ENCODE results near the gene RFX5.

GRCh38 chr1:151311011-151311410 is 36.0 kb downstream of the RFX5 start:
- TF ChIP-seq, protein P1, sequence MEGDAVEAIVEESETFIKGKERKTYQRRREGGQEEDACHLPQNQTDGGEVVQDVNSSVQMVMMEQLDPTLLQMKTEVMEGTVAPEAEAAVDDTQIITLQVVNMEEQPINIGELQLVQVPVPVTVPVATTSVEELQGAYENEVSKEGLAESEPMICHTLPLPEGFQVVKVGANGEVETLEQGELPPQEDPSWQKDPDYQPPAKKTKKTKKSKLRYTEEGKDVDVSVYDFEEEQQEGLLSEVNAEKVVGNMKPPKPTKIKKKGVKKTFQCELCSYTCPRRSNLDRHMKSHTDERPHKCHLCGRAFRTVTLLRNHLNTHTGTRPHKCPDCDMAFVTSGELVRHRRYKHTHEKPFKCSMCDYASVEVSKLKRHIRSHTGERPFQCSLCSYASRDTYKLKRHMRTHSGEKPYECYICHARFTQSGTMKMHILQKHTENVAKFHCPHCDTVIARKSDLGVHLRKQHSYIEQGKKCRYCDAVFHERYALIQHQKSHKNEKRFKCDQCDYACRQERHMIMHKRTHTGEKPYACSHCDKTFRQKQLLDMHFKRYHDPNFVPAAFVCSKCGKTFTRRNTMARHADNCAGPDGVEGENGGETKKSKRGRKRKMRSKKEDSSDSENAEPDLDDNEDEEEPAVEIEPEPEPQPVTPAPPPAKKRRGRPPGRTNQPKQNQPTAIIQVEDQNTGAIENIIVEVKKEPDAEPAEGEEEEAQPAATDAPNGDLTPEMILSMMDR (conservative IDR thresholded peaks at IDR 0.05): no peak
- no peak for TF ChIP-seq ZFX (IDR thresholded peaks at IDR 0.05)

All from C4-2B (cell line).